ENCODE results near the gene PRKN. TPM values are rescaled to one million over a fixed set of nuclear protein-coding genes. Genes with fewer than 3 reads are reported as not detected.

The PRKN gene
- total RNA-seq, 1 experiment from 2014 or later, result 0.46 TPM

- ChIA-PET CTCF (no interaction called here), POLR2A (no interaction called here)
- Histone ChIP-seq H3K27ac (ENCODE audit: low read length) (no peak overlapping the region), H3K9me3 (ENCODE audit: control insufficient read depth, insufficient read depth, low read depth, low read length) (no peaks in the 10 kb centered on the region), H3K4me3 (ENCODE audit: low read depth in 2 of 2, low read length in 2 of 2) (no peak overlapping the region), H3K4me1 (ENCODE audit: control insufficient read depth, insufficient read depth, low read length) (no peaks in the 10 kb centered on the region), H3K36me3 (ENCODE audit: control insufficient read depth, insufficient read depth, low read length) (no peaks in the 10 kb centered on the region), H3K27me3 (ENCODE audit: control insufficient read depth, insufficient read depth, low read length) (no peaks in the 10 kb centered on the region)
- no TSS peak for BruUV-seq (replicated peaks)
- DNase-seq (ENCODE audit: low read depth, low spot score) (no peak), ATAC-seq (no peak)
- intact Hi-C loops (cut with micrococcal nuclease; ENCODE audit: unreplicated experiment) (no loop called here), in situ Hi-C loops (cut with HindIII; ENCODE audit: low pct_unique_long_range_greater_than_20kb, low sequenced_read_pairs) (no loop called here)
- TF ChIP-seq REST (IDR thresholded peaks at IDR 0.05; ENCODE audit: insufficient read depth in 1 of 2, low read depth in 2 of 2, low read length in 1 of 2), result no peak
Observed at GRCh38 chr6:161804838-161805237, 922.7 kb downstream of the PRKN start.

GRCh38 chr6:161803131-161803530 is 924.4 kb downstream of the PRKN start:
- no peak for DNase-seq (ENCODE audit: low read depth, low spot score)
- POLR2A ChIA-PET, result no interaction called here
- ATAC-seq, result no peak
- CTCF ChIA-PET, result no interaction called here
- no peaks in the 10 kb centered on the region for H3K36me3 ChIP-seq (ENCODE audit: control insufficient read depth, insufficient read depth, low read length)
- H3K27me3 ChIP-seq (ENCODE audit: control insufficient read depth, insufficient read depth, low read length), result no peaks in the 10 kb centered on the region
- H3K4me3 ChIP-seq (ENCODE audit: low read depth in 2 of 2, low read length in 2 of 2), result no peak overlapping the region
- H3K9me3 ChIP-seq (ENCODE audit: control insufficient read depth, insufficient read depth, low read depth, low read length), result no peaks in the 10 kb centered on the region
- intact Hi-C loops (cut with micrococcal nuclease; ENCODE audit: unreplicated experiment), result no loop called here
- no peak for TF ChIP-seq SIN3A (IDR thresholded peaks at IDR 0.05; ENCODE audit: borderline replicate concordance, insufficient read depth, low read depth, low read length)
- no peak for TF ChIP-seq CTCF (IDR thresholded peaks at IDR 0.05)
- TF ChIP-seq REST (IDR thresholded peaks at IDR 0.05; ENCODE audit: insufficient read depth in 1 of 2, low read depth in 2 of 2, low read length in 1 of 2), result no peak
- no peak for TF ChIP-seq TCF7L2 (IDR thresholded peaks at IDR 0.05; ENCODE audit: low read depth, low read length)
- no peak for TF ChIP-seq POLR2AphosphoS5 (IDR thresholded peaks at IDR 0.05; ENCODE audit: low read depth, low read length)
- BruUV-seq (replicated peaks), result no TSS peak
- no peaks in the 10 kb centered on the region for H3K4me1 ChIP-seq (ENCODE audit: control insufficient read depth, insufficient read depth, low read length)
- in situ Hi-C loops (cut with HindIII; ENCODE audit: low pct_unique_long_range_greater_than_20kb, low sequenced_read_pairs), result no loop called here
- H3K27ac ChIP-seq (ENCODE audit: low read length), result no peak overlapping the region
